Calu3 (cell line): ENCODE data around the gene SEMA5A. TPM values are rescaled to one million over a fixed set of nuclear protein-coding genes. Genes with fewer than 3 reads are reported as not detected.

Experiments
- BruUV-seq: library from RNA; stranded (reverse); fragments of 400-500 nt; replicated peaks from 2 replicates; lab custom pipeline; 2021; lab: Mats Ljungman, UMichigan
- CTCF ChIA-PET: fragments of 300-600 bp; sonication (Branson Sonifier 250); formaldehyde crosslinking; loops from one replicate; lab custom pipeline; 2022; ENCODE audit warnings: antibody characterized with exemption; lab: Charles Lee
- DNase-seq: peaks from one replicate; pipeline ENCODE4 v3.0.0; 2022
- H3K27ac Mint-ChIP-seq: one replicate; pipeline ENCODE4 v1.8.0; 2022; ENCODE audit warnings: mixed read lengths; ENCODE audit not compliant: unreplicated experiment
- H3K27me3 Mint-ChIP-seq: one replicate; pipeline ENCODE4 v1.8.0; 2022; ENCODE audit warnings: mixed read lengths; ENCODE audit not compliant: unreplicated experiment
- H3K36me3 Mint-ChIP-seq: one replicate; pipeline ENCODE4 v1.8.0; 2022; ENCODE audit warnings: mild to moderate bottlenecking, moderate library complexity, mixed read lengths; ENCODE audit not compliant: insufficient read depth, unreplicated experiment
- H3K4me1 Mint-ChIP-seq: one replicate; pipeline ENCODE4 v1.8.0; 2022; ENCODE audit warnings: mild to moderate bottlenecking, low read depth, mixed read lengths; ENCODE audit not compliant: unreplicated experiment
- H3K4me3 Mint-ChIP-seq: one replicate; pipeline ENCODE4 v1.8.0; 2022; ENCODE audit warnings: mild to moderate bottlenecking, low read depth, moderate library complexity, mixed read lengths; ENCODE audit not compliant: unreplicated experiment
- H3K9me3 Mint-ChIP-seq: one replicate; pipeline ENCODE4 v1.8.0; 2022; ENCODE audit warnings: low read depth, mixed read lengths; ENCODE audit not compliant: unreplicated experiment
- CTCF ChIP-seq: fragments of 200-600 bp; IDR thresholded peaks from one replicate; pipeline ENCODE4 v1.8.0; 2022; ENCODE audit warnings: antibody characterized with exemption; ENCODE audit not compliant: unreplicated experiment
- intact Hi-C: fragments of 100-400 bp; cut with micrococcal nuclease; formaldehyde crosslinking; loops from one replicate; pipeline ENCODE4 v1.10.0; 2022; ENCODE audit not compliant: unreplicated experiment
- total RNA-seq: library from RNA; stranded (reverse); gene quantifications from 2 replicates; pipeline ENCODE4 v1.2.3, GENCODE V29; 2022

The SEMA5A gene
- total RNA-seq, 1 experiment from 2014 or later, result 0.52 TPM

GRCh38 chr5:9251379-9251980 lies 294.4 kb downstream of the SEMA5A start:
- no peaks in the 10 kb centered on the region for H3K27me3 Mint-ChIP-seq
- intact Hi-C loops, result no loop called here
- H3K27ac Mint-ChIP-seq, result no peak overlapping the region
- DNase-seq, result no peak
- TF ChIP-seq CTCF, result no peak
- no peak overlapping the region for H3K4me3 Mint-ChIP-seq
- BruUV-seq, result no TSS peak
- H3K9me3 Mint-ChIP-seq, result peaks cover 14% of the 10 kb centered on the region
- H3K36me3 Mint-ChIP-seq, result no peaks in the 10 kb centered on the region
- no peaks in the 10 kb centered on the region for H3K4me1 Mint-ChIP-seq
- CTCF ChIA-PET, result no interaction called here

GRCh38 chr5:9249231-9249630 lies 296.6 kb downstream of the SEMA5A start:
- H3K4me3 Mint-ChIP-seq, result no peak overlapping the region
- intact Hi-C loops, result no loop called here
- no TSS peak for BruUV-seq
- H3K4me1 Mint-ChIP-seq, result no peaks in the 10 kb centered on the region
- no peak overlapping the region for H3K27ac Mint-ChIP-seq
- H3K27me3 Mint-ChIP-seq, result no peaks in the 10 kb centered on the region
- peaks cover 6% of the 10 kb centered on the region for H3K9me3 Mint-ChIP-seq
- no peaks in the 10 kb centered on the region for H3K36me3 Mint-ChIP-seq
- no peak for TF ChIP-seq CTCF
- CTCF ChIA-PET, result no interaction called here
- DNase-seq, result no peak

GRCh38 chr5:9245071-9245470 lies 300.8 kb downstream of the SEMA5A start:
- intact Hi-C loops, result no loop called here
- H3K36me3 Mint-ChIP-seq, result no peaks in the 10 kb centered on the region
- no peak overlapping the region for H3K4me3 Mint-ChIP-seq
- BruUV-seq, result no TSS peak
- peaks cover 4% of the 10 kb centered on the region for H3K9me3 Mint-ChIP-seq
- DNase-seq, result no peak
- CTCF ChIA-PET, result no interaction called here
- H3K4me1 Mint-ChIP-seq, result no peaks in the 10 kb centered on the region
- H3K27ac Mint-ChIP-seq, result no peak overlapping the region
- H3K27me3 Mint-ChIP-seq, result no peaks in the 10 kb centered on the region
- TF ChIP-seq CTCF, result no peak

- Mint-ChIP-seq H3K27me3 (no peaks in the 10 kb centered on the region), H3K4me1 (no peaks in the 10 kb centered on the region), H3K4me3 (no peak overlapping the region), H3K9me3 (peaks cover 4% of the 10 kb centered on the region), H3K36me3 (no peaks in the 10 kb centered on the region), H3K27ac (no peak overlapping the region)
- intact Hi-C loops, result no loop called here
- CTCF ChIA-PET, result no interaction called here
- no TSS peak for BruUV-seq
- DNase-seq, result no peak
- TF ChIP-seq CTCF, result no peak
These were observed 301.5 kb downstream of the SEMA5A start for GRCh38 chr5:9244417-9244816.
